T-helper 22 cell (primary cell): Measurements from ENCODE around the gene REXO5.
"Not testable (repeated sequence)": the region's sequence is repeated elsewhere in the genome, so short reads cannot be mapped to it uniquely, and the experiment has no call there.

Experiments
- DNase-seq: peaks from one replicate; pipeline ENCODE4 v3.0.0-alpha.2; 2020; ENCODE audit warnings: low read depth

Gene REXO5

DNA sequence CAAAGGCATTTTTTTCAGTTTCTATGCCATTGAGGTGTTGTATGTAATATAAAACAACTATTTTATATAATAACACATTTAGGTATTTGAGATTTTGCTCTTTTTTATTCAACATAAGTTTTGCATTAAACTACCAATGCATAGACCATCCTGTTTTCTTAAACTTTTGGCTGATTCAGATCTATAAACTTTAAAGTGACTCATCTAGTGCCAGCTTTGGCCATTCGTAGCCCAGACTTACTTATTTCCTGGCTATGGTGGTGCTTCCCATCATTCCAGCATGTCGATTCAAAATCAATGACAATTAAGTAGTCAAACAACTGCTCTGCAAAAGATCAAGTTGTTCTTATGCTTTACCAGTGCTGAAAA, 3.2 kb upstream of the REXO5 start:
- no peak for DNase-seq

DNA sequence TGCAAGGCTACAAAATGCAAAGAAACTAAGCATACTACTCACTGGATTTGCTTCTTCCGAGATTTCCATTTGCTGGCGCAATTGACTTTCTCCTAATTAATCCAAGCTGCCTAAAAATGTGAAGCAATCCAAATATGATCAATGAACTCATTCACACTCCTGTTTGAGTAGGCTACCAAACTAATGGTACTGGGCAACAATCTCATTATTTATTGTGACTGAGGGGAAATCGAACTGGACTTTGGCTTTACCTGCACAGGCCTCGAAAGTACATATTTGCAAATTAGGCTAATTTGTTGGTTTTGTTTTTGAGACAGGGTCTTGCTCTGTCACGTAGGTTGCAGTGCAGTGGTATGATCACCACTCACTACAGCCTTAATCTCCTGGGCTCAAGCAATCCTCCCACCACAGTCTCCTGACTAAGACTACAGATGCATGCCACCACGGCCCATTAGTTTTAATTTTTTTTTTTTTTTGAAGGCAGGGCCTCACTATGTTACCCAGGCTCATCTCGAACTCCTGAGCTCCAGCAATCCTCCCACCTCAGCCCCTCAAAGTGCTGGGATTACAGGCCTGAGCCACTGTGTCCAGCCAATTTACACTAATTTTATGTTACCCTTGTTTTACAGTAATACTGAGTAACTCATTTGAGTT, 2.6 kb upstream of the REXO5 start:
- no peak for DNase-seq

DNA sequence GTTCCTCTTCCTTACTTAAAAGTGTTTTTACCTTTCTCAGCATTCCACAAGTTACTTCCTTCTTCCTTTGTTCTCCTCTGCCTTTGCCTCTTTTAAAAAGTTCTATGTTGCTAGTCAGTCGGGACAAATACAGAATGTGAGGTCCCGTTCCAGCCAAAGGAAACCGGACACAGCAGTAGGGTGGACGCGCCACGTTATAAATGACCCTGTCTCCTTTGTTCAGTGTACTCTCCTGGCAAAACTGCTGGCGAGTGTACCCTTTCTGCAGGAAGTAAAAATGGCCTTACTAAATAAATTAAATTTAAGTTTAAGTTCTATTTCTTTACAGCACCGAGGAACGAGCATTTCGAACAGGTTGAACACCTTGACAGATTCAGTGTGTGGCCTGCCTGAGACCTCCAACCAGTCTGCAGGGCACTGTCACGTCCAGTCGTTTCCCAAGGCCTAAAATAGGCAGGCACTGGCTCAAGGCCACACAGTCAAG, 601 bp upstream of the REXO5 start:
- DNase-seq, result not testable (repeated sequence)

DNA sequence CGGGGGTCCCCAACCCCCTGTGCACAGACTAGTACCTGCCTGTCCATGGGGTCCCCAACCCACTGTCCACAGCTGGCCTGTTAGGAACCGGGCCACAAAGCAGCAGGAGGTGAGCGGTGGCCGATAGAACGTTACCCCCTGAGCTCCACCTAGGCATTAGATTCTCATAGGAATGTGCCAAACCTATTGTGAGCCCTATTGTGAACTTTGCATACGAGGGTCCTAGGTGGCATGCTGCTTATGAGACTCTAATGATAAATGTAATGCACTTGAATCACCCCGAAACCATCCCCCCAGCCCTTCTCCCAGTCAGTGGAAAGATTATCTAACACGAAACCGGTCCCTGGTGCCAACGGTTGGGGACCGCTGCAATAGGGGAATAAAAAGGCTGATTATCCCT, 1.5 kb downstream of the REXO5 start:
- DNase-seq, result no peak

DNA sequence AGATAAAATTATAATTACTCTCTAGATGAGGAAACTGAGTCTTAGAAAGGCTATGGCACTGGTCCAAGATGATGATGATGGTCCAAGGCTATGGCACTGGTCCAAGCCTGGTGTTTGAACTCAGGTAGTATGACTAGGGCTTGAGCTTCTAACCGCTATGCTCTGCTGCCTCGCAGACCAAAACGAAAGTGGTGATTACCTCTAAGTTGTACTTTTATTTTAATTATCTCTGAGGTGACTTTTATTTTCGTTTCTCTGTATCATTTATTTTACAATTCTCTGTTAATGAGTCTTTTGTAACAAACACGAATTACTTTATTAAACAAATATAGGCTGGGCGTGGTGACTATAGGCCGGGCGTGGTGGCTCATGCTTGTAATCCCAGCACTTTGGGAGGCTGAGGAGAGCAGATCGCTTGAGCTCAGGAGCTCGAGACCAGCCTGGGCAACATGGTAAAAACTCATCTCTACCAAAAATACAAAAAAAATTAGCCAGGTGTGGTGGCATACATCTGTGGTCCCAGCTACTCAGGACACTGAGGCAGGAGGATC, 5.6 kb downstream of the REXO5 start:
- no peak for DNase-seq

DNA sequence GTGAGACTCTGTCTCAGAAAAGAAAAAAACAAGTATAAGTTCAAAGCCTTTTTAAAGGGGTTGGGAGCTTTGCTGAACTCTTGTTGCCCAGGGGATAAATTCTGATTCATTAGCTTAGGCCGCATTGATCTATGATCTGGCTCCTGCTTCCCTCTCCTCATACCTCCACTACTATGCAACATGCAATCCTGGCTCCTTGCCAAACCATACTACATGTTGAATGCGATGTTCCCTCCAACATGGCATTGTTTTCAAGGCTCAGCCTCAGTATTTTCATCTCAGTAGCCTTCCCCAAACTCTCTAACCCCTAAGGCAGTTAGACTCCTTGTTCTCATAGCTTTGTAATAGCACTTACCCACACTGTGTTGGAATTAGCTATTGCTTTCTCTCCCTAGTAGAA, 6.2 kb downstream of the REXO5 start:
- no peak for DNase-seq

DNA sequence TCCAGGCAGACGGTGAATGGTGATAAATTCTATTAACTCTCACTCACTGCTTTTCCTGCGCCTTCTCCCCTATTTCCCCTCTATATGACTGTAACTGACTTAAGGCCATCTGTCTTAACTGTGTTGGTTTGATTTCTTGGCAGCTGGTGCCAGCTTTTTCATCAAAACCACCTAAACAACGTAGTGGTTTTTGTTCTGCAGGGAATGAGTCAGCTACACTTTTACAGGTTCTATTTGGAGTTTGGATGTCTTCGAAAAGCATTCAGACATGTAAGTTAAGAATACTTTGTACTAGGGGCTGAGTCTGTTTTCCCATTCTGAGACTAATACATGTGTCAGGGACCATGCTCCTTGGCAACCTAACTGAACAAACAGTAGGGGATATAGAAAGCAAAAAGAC, 8.5 kb downstream of the REXO5 start:
- DNase-seq, result no peak

DNA sequence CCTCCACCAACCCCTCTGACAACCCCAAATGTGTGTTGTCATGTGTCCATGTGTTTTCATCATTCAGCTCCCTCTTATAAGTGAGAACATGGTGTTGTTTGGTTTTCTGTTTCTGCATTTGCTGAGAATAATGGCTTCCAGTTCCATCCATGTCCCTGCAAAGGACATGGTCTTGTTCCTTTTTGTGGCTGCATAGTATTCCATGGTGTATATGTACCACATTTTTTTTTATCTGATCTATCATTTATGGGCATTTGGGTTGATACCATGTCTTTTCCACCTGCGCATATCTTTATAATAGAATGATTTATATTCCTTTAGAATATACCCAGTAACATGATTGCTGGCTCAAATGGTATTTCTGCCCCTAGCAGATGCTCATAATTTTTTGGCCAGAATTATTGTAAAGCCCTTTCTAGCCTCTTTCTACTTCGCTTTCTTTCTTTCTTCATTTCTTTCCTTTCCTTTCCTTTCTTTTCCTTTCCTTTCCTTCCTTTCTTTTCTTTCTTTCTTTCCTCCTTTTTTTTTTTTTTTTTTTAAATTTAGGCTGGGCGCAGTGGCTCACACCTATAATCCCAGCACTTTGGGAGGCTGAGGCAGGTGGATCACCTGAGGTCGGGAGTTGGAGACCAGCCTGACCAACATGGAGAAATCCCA, 12.7 kb downstream of the REXO5 start:
- no peak for DNase-seq

DNA sequence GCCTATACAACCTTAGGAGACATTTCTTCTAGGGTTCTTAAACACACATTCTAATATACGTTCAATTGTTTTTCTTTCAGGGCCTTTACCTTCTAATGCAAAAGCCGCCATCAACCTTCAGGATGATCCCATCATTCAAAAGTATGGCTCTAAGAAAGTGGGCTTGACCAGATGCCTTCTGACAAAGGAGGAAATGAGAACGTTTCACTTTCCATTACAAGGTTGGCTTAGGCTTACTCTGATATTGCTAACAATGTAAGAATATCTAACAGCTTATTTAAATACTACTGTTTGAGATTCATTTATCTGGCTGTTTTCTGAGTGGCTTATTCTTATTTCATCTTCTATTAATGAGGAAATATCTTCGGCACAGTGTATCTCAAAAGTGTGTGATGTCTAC, 15.4 kb downstream of the REXO5 start:
- DNase-seq, result no peak

DNA sequence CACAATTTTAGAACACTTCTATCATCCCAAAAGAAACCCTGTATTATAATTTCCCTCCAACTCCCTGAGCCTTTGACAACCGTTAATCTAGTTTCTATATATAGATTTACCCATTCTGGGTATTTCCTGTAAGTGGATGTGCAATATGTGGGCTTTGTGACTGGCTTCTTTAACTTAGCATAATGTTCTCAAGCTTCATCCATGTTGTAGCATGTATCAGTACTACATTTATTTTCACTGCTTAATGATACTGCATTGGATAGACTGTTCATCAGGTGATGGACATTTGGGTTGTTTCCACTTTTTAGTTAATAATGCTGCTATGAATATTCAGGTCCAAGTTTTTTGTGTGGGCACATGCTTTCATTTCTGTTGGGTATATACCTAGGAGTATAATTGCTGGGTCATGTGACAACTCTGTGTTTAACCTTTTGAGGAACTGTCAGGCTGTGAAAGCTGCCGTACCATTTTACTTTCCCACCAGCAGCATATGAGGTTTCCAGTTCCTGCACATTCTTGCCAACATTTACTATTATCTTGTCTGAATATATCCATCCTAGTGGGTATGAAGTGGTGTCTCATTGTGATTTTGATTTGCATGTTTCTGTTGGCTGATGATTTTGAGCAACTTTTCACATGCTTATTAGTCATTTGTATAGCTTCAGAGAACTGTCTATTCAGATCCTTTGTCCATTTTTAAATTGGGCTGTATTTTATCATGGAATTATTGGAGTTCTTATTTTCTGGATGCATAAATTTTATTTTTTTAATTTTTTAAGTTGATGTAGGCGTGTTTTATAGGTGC, 16.4 kb downstream of the REXO5 start:
- DNase-seq, result no peak

DNA sequence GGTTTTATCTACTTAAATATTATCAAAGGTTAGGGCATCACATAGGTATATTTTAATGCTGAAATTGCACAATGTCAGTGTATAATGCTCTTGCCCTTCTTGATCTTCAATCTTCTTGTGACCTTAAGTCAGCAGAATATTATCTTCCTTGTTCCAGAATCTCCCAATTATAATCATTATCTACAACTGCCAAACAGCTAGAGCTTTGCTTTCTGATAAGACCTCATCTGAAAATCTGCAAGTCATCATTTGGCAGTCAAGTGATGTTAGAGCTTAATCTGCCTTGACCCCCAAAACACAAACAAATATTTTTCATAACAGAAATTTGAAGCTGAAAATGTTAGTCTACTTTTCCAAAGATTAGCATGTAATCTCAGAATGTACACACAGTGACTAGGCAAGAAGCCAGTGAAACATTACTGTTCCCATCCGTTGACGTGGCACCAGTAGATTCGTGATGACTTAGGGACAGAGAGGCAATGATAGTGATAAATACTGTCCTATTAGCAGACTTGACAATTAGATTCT, 19.8 kb downstream of the REXO5 start:
- DNase-seq, result no peak

DNA sequence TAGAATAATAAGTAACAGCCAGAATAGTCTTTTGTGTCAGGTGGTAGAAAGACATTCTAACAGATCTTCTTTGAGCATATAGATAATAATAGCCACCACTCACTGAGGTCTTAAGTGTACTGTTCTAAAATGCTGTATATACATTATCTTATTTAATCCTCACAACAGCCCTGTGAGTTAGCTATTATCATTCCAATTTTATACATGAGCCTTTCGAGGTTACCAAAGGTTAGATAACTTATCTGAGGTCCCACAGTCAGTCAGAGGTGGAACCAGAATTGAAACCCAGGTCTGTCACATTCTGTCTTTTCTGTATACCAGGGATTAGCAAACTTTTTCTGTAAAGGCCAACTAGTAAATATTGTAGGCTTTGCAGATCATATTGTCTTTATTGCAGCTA, 23.2 kb downstream of the REXO5 start:
- no peak for DNase-seq

DNA sequence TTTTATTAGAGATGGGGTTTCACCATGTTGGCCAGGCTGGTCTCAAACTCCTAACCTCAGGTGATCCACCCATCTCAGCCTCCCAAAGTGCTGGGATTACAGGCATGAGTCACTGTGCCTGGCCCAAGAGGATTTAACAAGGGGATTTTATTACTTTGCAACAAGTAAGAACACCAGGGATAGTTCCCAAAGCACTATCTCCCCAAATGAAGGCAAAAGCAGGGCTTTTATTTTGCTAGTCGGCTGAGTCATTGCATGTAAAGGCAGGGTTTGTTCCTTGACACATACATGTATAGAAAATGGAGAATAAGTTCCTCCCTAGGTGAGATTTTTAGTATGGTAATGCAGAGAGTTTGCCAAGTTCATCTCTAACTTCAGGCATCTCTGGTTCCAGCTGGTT, 24.0 kb downstream of the REXO5 start:
- DNase-seq, result no peak

DNA sequence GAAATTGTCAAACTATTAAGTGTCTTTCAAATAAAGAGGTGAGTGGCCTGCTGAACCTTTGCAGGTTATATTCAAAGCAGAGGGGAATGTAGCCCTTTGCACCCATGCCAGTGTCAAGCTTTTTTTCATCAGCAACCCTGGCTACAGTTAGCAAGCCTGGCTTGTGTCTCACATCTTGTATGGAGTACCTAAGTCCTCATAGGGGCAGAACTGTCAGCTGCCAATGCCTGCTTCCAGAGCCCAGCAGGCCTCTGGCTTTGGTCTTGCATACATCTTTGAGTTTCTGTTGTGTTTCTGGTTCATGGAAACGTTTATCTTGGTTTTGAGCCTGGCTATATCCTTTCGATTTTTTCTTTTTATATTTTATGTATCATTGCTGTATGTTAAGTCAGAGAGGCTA, 26.8 kb downstream of the REXO5 start:
- no peak for DNase-seq

DNA sequence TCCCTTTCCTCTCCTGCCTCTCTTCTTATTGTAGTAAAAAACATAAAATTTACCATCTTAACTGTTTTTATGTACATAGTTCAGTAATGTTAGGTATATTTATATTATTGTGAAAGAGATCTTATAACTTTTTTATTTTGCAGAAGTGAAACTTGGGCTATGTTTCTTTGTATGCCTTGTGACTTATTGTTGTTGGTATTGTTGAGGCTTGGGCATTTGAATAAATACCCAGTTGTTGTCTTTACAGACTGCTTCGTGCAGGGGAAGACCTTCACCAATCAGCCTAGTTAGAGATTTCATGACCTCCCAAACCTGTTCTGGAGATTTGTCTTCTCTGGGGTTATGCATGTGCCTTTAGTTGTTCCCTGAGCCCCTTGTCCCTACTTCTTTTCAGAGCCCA, 31.9 kb downstream of the REXO5 start:
- DNase-seq, result no peak

DNA sequence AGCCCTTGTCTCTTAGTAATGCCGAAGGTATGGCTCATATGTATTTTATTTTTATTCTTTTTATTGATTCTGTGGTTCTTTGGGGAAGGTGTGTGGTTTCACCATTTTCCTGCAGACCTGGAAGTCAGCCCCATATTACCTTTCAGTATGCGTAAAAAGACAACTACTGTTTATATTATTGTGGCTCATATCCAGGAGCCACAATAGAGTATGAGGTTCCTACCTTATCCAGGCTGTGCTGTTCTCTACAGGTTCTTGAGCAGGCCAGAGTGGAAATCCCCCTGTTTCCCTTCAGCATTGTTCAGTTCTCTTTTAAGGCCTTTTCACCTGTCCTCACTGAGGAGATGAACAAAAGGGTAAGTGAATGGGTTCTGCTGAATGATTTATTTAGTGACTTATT, 33.2 kb downstream of the REXO5 start:
- DNase-seq, result no peak

DNA sequence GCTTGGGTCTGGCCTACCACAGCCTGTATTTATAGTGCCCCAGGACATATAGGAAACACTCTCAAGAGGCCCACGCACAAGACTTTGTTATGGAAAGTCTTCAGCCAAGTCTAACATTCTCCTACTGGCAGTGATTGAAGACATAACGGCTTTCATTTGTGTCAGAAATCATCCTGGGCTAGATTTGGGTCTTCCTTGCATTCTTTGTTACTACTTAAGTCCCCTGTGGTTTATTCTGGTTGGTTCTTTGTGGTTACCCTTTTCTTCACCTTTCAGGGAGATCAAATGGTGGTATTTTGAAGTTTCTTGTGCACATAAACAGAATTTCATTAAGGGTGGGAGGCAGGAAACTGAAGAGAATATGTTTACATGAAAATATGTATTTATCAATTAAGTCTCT, 37.7 kb downstream of the REXO5 start:
- DNase-seq, result no peak

DNA sequence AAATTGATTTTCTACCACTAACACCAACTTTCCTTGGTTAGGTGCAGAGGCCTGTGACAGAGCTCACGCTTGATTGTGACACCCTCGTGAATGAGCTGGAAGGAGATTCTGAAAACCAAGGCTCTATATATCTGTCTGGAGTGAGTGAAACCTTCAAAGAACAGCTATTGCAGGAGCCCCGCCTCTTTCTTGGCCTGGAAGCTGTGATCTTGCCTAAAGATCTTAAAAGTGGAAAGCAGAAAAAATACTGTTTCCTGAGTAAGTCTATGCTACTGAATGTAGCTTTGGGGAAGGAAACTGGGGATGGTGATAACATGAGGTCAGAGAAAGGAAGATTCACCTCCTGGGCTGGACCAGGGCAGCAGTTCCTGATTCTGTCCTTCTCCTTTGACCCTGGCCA, 38.3 kb downstream of the REXO5 start:
- DNase-seq, result no peak

DNA sequence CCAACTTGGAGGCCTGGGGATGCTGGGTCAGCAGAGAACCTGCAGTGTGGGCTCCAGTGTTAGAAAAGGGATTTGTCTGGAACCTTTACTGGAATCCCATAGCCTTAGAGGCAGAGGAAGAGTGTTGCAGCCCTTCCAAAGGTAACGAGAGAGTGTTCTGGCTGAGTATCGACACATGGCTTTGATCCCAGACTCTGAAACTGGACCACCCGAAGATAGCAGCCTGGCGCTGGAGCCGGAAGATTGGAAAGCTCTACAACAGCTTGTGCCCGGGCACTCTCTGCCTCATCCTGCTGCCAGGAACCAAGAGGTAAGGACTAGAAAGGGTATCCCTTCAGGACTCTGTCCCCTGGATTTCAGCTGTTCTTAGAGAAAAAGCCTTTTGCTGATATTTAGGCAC, 39.7 kb downstream of the REXO5 start:
- DNase-seq, result no peak

DNA sequence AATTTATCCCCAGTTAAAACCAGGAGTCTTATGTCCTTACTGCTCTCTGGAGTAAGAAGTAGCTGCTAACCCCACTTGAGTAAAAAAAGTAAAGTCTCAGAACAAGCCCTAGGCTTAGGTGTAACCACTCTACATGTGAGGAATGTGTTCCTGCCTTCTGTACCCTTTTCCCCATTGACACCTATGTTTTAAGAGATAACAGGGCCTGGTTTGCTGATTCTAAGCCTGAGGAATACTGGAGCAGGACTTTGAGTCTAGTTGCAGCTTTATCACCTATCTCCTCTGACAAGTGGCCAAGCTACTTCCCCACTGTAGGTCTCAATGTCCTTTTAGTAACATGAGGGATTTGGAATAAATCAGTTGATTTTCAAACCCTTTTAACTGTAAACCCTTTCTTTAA, 40.2 kb downstream of the REXO5 start:
- no peak for DNase-seq

DNA sequence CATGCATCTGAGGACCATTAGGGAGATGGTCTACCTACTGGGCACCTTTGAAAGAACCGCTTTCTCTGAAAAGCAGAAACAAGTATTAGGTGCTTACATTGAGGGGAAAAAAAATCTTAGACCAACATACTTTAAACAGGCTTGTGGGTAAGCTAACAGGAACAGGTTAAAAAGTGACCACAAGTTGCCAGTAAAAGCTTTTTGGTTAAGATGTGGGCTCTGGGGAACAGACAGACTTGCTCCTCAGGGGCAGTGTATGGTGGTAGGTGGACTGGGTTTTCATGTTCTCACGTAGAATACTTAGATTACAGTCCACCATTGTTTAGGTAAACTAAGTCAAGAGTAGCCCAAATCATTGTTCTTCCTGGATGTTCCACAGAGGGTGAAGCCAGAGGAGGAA, 41.2 kb downstream of the REXO5 start:
- DNase-seq, result no peak

DNA sequence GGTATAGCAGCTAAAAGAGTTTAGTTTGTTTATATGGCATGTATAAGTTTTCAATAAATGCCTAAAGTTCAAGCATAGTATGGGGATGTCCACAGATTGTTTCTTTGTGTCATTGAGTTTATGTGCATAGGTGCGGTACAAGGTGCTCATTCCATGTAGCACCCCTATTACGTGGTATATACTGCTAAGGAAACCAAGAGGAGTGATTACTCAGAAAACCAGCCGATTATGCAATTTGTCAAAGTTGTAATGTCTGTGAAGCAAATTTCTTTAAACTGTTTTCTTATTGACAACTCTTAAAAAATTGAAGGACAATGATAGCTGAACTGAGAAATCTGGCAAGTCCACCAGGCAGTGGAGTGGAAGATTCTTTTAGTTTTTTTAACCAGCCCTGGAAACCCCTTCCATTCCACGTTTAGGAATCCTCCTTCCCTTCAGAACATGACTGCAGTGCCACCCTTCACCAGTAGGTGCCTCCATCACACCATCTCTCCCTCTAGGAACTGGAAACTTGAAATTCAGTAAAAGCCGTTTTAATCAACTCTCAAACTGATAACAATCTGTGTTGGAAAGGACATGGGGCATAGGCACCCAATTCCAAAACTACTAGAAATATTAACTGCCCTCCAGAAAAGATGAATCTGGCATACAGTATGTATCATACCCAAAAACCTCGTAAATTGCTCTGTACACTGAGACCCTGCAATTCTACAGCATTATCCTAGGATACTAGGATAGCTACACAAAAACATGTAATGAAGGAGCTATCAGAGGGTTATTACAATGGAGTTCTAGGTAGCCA, 43.5 kb downstream of the REXO5 start:
- DNase-seq, result peak; percentile 13
